Osteoblast (primary cell): ENCODE results near the gene CELF2. TPM values are rescaled to one million over a fixed set of nuclear protein-coding genes. Genes with fewer than 3 reads are reported as not detected.

Experiments
- DNase-seq: peaks from one replicate; pipeline ENCODE4 v3.0.0; 2011; ENCODE audit warnings: low spot score, mixed read lengths; ENCODE audit not compliant: insufficient read length; ENCODE audit errors: missing footprints
- H2AFZ ChIP-seq: 2 replicates; pipeline ENCODE4 v1.6.0; 2011; ENCODE audit warnings: mild to moderate bottlenecking, low read length
- H3K27ac ChIP-seq: 2 replicates; pipeline ENCODE4 v1.5.1; 2011; ENCODE audit warnings: mild to moderate bottlenecking, low read depth, low read length, moderate library complexity
- H3K27me3 ChIP-seq: 2 replicates; pipeline ENCODE4 v1.6.0; 2012; ENCODE audit warnings: mild to moderate bottlenecking, control low read depth, inconsistent platforms, low read length, moderate library complexity; ENCODE audit not compliant: insufficient read depth
- H3K36me3 ChIP-seq: 2 replicates; pipeline ENCODE4 v1.5.1; 2011; ENCODE audit warnings: mild to moderate bottlenecking, low read length, control low read depth, moderate library complexity; ENCODE audit not compliant: insufficient read depth
- H3K4me1 ChIP-seq: 2 replicates; pipeline ENCODE4 v1.5.1; 2011; ENCODE audit warnings: mild to moderate bottlenecking, low read length, control low read depth, moderate library complexity; ENCODE audit not compliant: insufficient read depth
- H3K4me2 ChIP-seq: 2 replicates; pipeline ENCODE4 v1.6.0; 2011; ENCODE audit warnings: mild to moderate bottlenecking, low read length; ENCODE audit not compliant: insufficient read depth
- H3K4me3 ChIP-seq: fragments of 200-600 bp; sonication (generic); 3 replicates; pipeline ENCODE4 v1.5.1; 2012; ENCODE audit warnings: mild to moderate bottlenecking, low read length, inconsistent platforms; ENCODE audit not compliant: insufficient read depth
- H3K79me2 ChIP-seq: 2 replicates; pipeline ENCODE4 v1.6.0; 2012; ENCODE audit warnings: mild to moderate bottlenecking, low read length, control low read depth, inconsistent platforms; ENCODE audit not compliant: insufficient read depth
- H3K9me3 ChIP-seq: 2 replicates; pipeline ENCODE4 v1.5.1; 2011; ENCODE audit warnings: low read depth, low read length, control low read depth
- H4K20me1 ChIP-seq: 2 replicates; pipeline ENCODE4 v1.6.0; 2012; ENCODE audit warnings: mild to moderate bottlenecking, low read length, control low read depth; ENCODE audit not compliant: insufficient read depth
- total RNA-seq: library from RNA; depleted of rRNA; stranded (reverse); fragments of >200 nt; gene quantifications from 2 replicates; pipeline ENCODE4 v1.2.3, GENCODE V29; 2012
- TF ChIP-seq, protein P1 (sequence below): IDR thresholded peaks from 2 replicates; pipeline ENCODE4 v1.5.1; 2011; ENCODE audit warnings: mild to moderate bottlenecking, low read depth, low read length, moderate library complexity; ENCODE audit errors: extremely low read depth

CELF2 gene
- total RNA-seq, 1 donor: 7.6 TPM

- Histone ChIP-seq H3K36me3 (no peaks in the 10 kb centered on the region), H3K4me3 (no peak overlapping the region), H3K27me3 (no peaks in the 10 kb centered on the region), H4K20me1 (no peaks in the 10 kb centered on the region), H3K4me2 (no peak overlapping the region), H3K79me2 (no peaks in the 10 kb centered on the region), H2AFZ (no peak overlapping the region), H3K4me1 (no peaks in the 10 kb centered on the region), H3K27ac (no peak overlapping the region), H3K9me3 (no peaks in the 10 kb centered on the region)
- DNase-seq: peak; percentile 62
- TF ChIP-seq, protein P1, sequence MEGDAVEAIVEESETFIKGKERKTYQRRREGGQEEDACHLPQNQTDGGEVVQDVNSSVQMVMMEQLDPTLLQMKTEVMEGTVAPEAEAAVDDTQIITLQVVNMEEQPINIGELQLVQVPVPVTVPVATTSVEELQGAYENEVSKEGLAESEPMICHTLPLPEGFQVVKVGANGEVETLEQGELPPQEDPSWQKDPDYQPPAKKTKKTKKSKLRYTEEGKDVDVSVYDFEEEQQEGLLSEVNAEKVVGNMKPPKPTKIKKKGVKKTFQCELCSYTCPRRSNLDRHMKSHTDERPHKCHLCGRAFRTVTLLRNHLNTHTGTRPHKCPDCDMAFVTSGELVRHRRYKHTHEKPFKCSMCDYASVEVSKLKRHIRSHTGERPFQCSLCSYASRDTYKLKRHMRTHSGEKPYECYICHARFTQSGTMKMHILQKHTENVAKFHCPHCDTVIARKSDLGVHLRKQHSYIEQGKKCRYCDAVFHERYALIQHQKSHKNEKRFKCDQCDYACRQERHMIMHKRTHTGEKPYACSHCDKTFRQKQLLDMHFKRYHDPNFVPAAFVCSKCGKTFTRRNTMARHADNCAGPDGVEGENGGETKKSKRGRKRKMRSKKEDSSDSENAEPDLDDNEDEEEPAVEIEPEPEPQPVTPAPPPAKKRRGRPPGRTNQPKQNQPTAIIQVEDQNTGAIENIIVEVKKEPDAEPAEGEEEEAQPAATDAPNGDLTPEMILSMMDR: no peak
Observed at GRCh38 chr10:11037991-11038390, 20.3 kb downstream of the CELF2 start.

GRCh38 chr10:11042357-11042756, 24.7 kb downstream of the CELF2 start:
- DNase-seq: no peak
- H3K36me3 ChIP-seq: no peaks in the 10 kb centered on the region
- no peaks in the 10 kb centered on the region for H3K4me1 ChIP-seq
- TF ChIP-seq, protein P1: no peak
- H3K4me3 ChIP-seq: no peak overlapping the region
- no peaks in the 10 kb centered on the region for H3K27me3 ChIP-seq
- no peak overlapping the region for H3K27ac ChIP-seq
- H3K4me2 ChIP-seq: no peak overlapping the region
- H2AFZ ChIP-seq: no peak overlapping the region
- H3K9me3 ChIP-seq: no peaks in the 10 kb centered on the region
- H3K79me2 ChIP-seq: no peaks in the 10 kb centered on the region
- H4K20me1 ChIP-seq: no peaks in the 10 kb centered on the region

DNA sequence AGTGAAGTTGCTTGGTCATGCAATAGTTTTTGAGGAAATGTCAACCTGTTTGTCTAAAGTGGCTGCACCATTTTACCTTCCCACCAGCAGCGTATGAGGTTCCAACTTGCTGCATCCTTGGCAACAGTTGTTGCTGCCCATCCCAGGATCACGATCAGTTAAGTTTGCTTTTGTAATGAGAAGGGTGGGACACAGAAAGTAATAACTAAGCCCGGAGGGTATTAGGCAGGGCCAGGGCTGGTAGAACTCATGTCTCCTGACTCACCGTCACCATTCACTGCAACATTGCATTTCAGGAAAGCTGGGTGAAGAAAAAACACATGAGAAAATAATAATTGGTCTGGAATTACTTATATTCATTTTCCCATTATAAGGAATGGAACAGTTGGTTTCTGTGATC, 25.4 kb downstream of the CELF2 start:
- no peaks in the 10 kb centered on the region for H3K9me3 ChIP-seq
- no peak overlapping the region for H3K4me2 ChIP-seq
- H2AFZ ChIP-seq: no peak overlapping the region
- TF ChIP-seq, protein P1: no peak
- no peaks in the 10 kb centered on the region for H3K4me1 ChIP-seq
- H4K20me1 ChIP-seq: no peaks in the 10 kb centered on the region
- H3K27ac ChIP-seq: no peak overlapping the region
- no peak for DNase-seq
- no peaks in the 10 kb centered on the region for H3K27me3 ChIP-seq
- H3K4me3 ChIP-seq: no peak overlapping the region
- no peaks in the 10 kb centered on the region for H3K36me3 ChIP-seq
- no peaks in the 10 kb centered on the region for H3K79me2 ChIP-seq

DNA sequence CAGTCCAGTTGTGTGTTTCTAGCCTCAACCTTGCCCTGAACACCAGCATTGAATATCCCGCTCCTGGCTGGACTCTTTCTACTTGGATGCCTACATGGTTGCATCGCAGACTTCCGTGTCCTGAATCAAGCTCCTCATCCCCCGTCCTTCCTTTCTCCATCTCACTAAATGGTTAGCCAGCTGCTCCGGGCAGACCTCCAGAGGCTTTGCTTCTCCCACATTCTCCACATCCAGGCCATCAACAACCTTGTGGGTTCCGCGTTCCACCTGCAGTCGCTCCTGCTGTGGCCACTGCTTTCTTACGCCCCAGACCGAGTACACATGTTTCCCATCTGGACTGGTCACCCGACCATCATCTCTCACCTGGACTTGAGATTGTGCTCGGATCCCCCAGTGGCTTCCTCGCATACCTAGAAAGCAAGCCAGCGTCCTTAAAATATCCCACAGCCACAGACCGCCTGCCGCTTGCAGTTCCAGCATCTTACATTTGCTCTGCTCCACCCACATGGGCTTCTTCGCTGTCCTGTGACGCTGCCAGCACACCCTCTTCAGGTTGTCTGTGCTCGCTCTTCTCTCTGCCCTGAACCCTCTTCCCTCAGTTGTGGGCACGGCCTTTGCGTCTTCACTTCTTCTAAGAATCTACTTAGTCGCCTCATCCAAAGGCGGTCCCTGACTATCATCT, 25.9 kb downstream of the CELF2 start:
- no peak for DNase-seq
- no peaks in the 10 kb centered on the region for H3K4me1 ChIP-seq
- H4K20me1 ChIP-seq: no peaks in the 10 kb centered on the region
- no peak overlapping the region for H3K4me2 ChIP-seq
- H3K36me3 ChIP-seq: no peaks in the 10 kb centered on the region
- no peaks in the 10 kb centered on the region for H3K27me3 ChIP-seq
- TF ChIP-seq, protein P1: no peak
- H3K4me3 ChIP-seq: no peak overlapping the region
- no peaks in the 10 kb centered on the region for H3K79me2 ChIP-seq
- no peak overlapping the region for H2AFZ ChIP-seq
- H3K27ac ChIP-seq: no peak overlapping the region
- H3K9me3 ChIP-seq: no peaks in the 10 kb centered on the region
